Activated CD4-positive, alpha-beta T cell treated with anti-CD3 and anti-CD28 coated beads for 36 hours (primary cell): Measurements from ENCODE around the gene WDR5. TPM values are rescaled to one million over a fixed set of nuclear protein-coding genes. Genes with fewer than 3 reads are reported as not detected.

Experiments used
- ATAC-seq: fragments of 200-7000 bp; cut with Tn5 transposase; one replicate; pipeline ENCODE4 v1.10.0; 2021; ENCODE audit warnings: mild to moderate bottlenecking, moderate library complexity
- CTCF ChIA-PET: fragments of 350-600 bp; sonication (Branson Sonifier 250); formaldehyde crosslinking; loops from one replicate; lab custom pipeline; 2021; ENCODE audit warnings: antibody characterized with exemption; lab: Charles Lee
- POLR2A ChIA-PET: fragments of 350-600 bp; sonication (Branson Sonifier 250); formaldehyde crosslinking; loops from one replicate; lab custom pipeline; 2021; ENCODE audit warnings: antibody characterized with exemption, inconsistent platforms; lab: Charles Lee
- DNase-seq: peaks from one replicate; pipeline ENCODE4 v3.0.0-alpha.2; 2020
- H3K27ac Mint-ChIP-seq: one replicate; pipeline ENCODE4 v1.8.0; 2021; ENCODE audit warnings: mixed read lengths
- H3K27me3 Mint-ChIP-seq: one replicate; pipeline ENCODE4 v1.8.0; 2021; ENCODE audit warnings: mixed read lengths
- H3K36me3 Mint-ChIP-seq: one replicate; pipeline ENCODE4 v1.8.0; 2021; ENCODE audit warnings: low read depth, mixed read lengths
- H3K4me1 Mint-ChIP-seq: one replicate; pipeline ENCODE4 v1.8.0; 2021; ENCODE audit warnings: mixed read lengths
- H3K4me3 Mint-ChIP-seq: one replicate; pipeline ENCODE4 v1.8.0; 2021; ENCODE audit warnings: mild to moderate bottlenecking, moderate library complexity, mixed read lengths
- H3K9me3 Mint-ChIP-seq: one replicate; pipeline ENCODE4 v1.8.0; 2021; ENCODE audit warnings: low read depth, mixed read lengths
- intact Hi-C, 2 experiments: fragments of 100-400 bp; cut with DNase I in 1 of 2; cut with micrococcal nuclease in 1 of 2; formaldehyde crosslinking; loops; one replicate each; pipeline versions ENCODE4 v1.14.2 to v1.15.1; 2022 to 2024; cut with DNase I, micrococcal nuclease
- total RNA-seq, 2 experiments: library from RNA; stranded (reverse); gene quantifications; one replicate each; pipeline ENCODE4 v1.2.3, GENCODE V29; 2021

WDR5 gene
- total RNA-seq, 2 experiments from 2014 or later: 51.4 to 59.2 TPM

GRCh38 chr9:134191455-134192209, 55.8 kb downstream of the WDR5 start:
- H3K27me3 Mint-ChIP-seq: no peaks in the 10 kb centered on the region
- no peak for ATAC-seq
- no peaks in the 10 kb centered on the region for H3K36me3 Mint-ChIP-seq
- ChIA-PET POLR2A (no interaction called here), CTCF (no interaction called here)
- intact Hi-C loops: no loop called here
- H3K27ac Mint-ChIP-seq: no peak overlapping the region
- H3K9me3 Mint-ChIP-seq: no peaks in the 10 kb centered on the region
- no peak overlapping the region for H3K4me3 Mint-ChIP-seq
- peaks cover 6% of the 10 kb centered on the region for H3K4me1 Mint-ChIP-seq
- DNase-seq: no peak

- CTCF ChIA-PET: no interaction called here
- POLR2A ChIA-PET: no interaction called here
- no peak overlapping the region for H3K4me3 Mint-ChIP-seq
- peaks cover 6% of the 10 kb centered on the region for H3K4me1 Mint-ChIP-seq
- DNase-seq: no peak
- ATAC-seq: no peak
- no peaks in the 10 kb centered on the region for H3K36me3 Mint-ChIP-seq
- no peaks in the 10 kb centered on the region for H3K27me3 Mint-ChIP-seq
- intact Hi-C loops: no loop called here
- H3K9me3 Mint-ChIP-seq: no peaks in the 10 kb centered on the region
- no peak overlapping the region for H3K27ac Mint-ChIP-seq
Observed at GRCh38 chr9:134192311-134192950, 56.5 kb downstream of the WDR5 start.

GRCh38 chr9:134192951-134193731, 57.3 kb downstream of the WDR5 start:
- POLR2A ChIA-PET: no interaction called here
- intact Hi-C loops: no loop called here
- H3K4me1 Mint-ChIP-seq: peaks cover 6% of the 10 kb centered on the region
- no peaks in the 10 kb centered on the region for H3K9me3 Mint-ChIP-seq
- CTCF ChIA-PET: no interaction called here
- H3K27ac Mint-ChIP-seq: no peak overlapping the region
- DNase-seq (no peak), ATAC-seq (no peak)
- H3K4me3 Mint-ChIP-seq: no peak overlapping the region
- no peaks in the 10 kb centered on the region for H3K27me3 Mint-ChIP-seq
- no peaks in the 10 kb centered on the region for H3K36me3 Mint-ChIP-seq

- Mint-ChIP-seq H3K4me1 (peaks cover 9% of the 10 kb centered on the region), H3K9me3 (no peaks in the 10 kb centered on the region), H3K27ac (no peak overlapping the region), H3K4me3 (no peak overlapping the region), H3K27me3 (no peaks in the 10 kb centered on the region), H3K36me3 (no peaks in the 10 kb centered on the region)
- ATAC-seq (no peak), DNase-seq (no peak)
- ChIA-PET CTCF (no interaction called here), POLR2A (no interaction called here)
- intact Hi-C loops: no loop called here
Observed at GRCh38 chr9:134193912-134194535, 58.1 kb downstream of the WDR5 start.

GRCh38 chr9:134195558-134195957, 59.7 kb downstream of the WDR5 start:
- CTCF ChIA-PET: interaction anchor here (1.3 kb wide), 1 partner anchor 25 kb away, joined by 3 read pairs; no protein-coding TSS in a partner anchor

GRCh38 chr9:134196911-134197310, 61.0 kb downstream of the WDR5 start:
- intact Hi-C loops: no loop called here
- H3K27ac Mint-ChIP-seq: no peak overlapping the region

More at GRCh38 chr9:134195558-134195957, 59.7 kb downstream of the WDR5 start:
- no peak for ATAC-seq
- Mint-ChIP-seq H3K27me3 (no peaks in the 10 kb centered on the region), H3K36me3 (no peaks in the 10 kb centered on the region), H3K9me3 (no peaks in the 10 kb centered on the region), H3K27ac (no peak overlapping the region), H3K4me3 (no peak overlapping the region), H3K4me1 (peaks cover 9% of the 10 kb centered on the region)
- POLR2A ChIA-PET: interaction anchor here (0.7 kb wide), 1 partner anchor 125 kb away, joined by 6 read pairs; no protein-coding TSS in a partner anchor
- intact Hi-C loops: no loop called here
- DNase-seq: no peak

GRCh38 chr9:134198791-134199190, 62.9 kb downstream of the WDR5 start:
- H3K27ac Mint-ChIP-seq: no peak overlapping the region
- H3K9me3 Mint-ChIP-seq: peaks cover 3% of the 10 kb centered on the region
- no peak for DNase-seq
- H3K4me3 Mint-ChIP-seq: no peak overlapping the region
- POLR2A ChIA-PET: no interaction called here
- H3K36me3 Mint-ChIP-seq: peaks cover 1% of the 10 kb centered on the region
- ATAC-seq: no peak
- CTCF ChIA-PET: interaction anchor here (1.0 kb wide), 1 partner anchor 20 kb away, joined by 4 read pairs; no protein-coding TSS in a partner anchor
- intact Hi-C loops: no loop called here
- peaks cover 9% of the 10 kb centered on the region for H3K4me1 Mint-ChIP-seq
- no peaks in the 10 kb centered on the region for H3K27me3 Mint-ChIP-seq

More at GRCh38 chr9:134196911-134197310, 61.0 kb downstream of the WDR5 start:
- Mint-ChIP-seq H3K4me3 (no peak overlapping the region), H3K9me3 (no peaks in the 10 kb centered on the region), H3K36me3 (peaks cover 1% of the 10 kb centered on the region), H3K4me1 (peaks cover 9% of the 10 kb centered on the region), H3K27me3 (no peaks in the 10 kb centered on the region)
- CTCF ChIA-PET: interaction anchor here (0.6 kb wide), 1 partner anchor 210 kb away, joined by 3 read pairs; no protein-coding TSS in a partner anchor
- POLR2A ChIA-PET: interaction anchor here (0.7 kb wide), 2 partner anchors 249 to 1979 kb away, joined by 3 to 5 read pairs; no protein-coding TSS in a partner anchor
- DNase-seq: no peak
- ATAC-seq: no peak

- no peak for ATAC-seq
- peaks cover 4% of the 10 kb centered on the region for H3K4me1 Mint-ChIP-seq
Observed at GRCh38 chr9:134200730-134201129, 64.8 kb downstream of the WDR5 start.

GRCh38 chr9:134203224-134203623, 67.3 kb downstream of the WDR5 start:
- ChIA-PET POLR2A (interaction anchor here (0.7 kb wide), 1 partner anchor 226 kb away, joined by 3 read pairs; no protein-coding TSS in a partner anchor), CTCF (no interaction called here)
- no peak for ATAC-seq
- Mint-ChIP-seq H3K4me1 (peaks cover 4% of the 10 kb centered on the region), H3K27ac (no peak overlapping the region), H3K4me3 (no peak overlapping the region), H3K27me3 (no peaks in the 10 kb centered on the region), H3K9me3 (peaks cover 6% of the 10 kb centered on the region), H3K36me3 (peaks cover 1% of the 10 kb centered on the region)
- intact Hi-C loops: no loop called here
- DNase-seq: no peak

More at GRCh38 chr9:134200730-134201129, 64.8 kb downstream of the WDR5 start:
- peaks cover 1% of the 10 kb centered on the region for H3K36me3 Mint-ChIP-seq
- H3K9me3 Mint-ChIP-seq: peaks cover 6% of the 10 kb centered on the region
- intact Hi-C loops: no loop called here
- no peak overlapping the region for H3K4me3 Mint-ChIP-seq
- CTCF ChIA-PET: no interaction called here
- no peak for DNase-seq
- H3K27me3 Mint-ChIP-seq: no peaks in the 10 kb centered on the region
- no peak overlapping the region for H3K27ac Mint-ChIP-seq
- POLR2A ChIA-PET: no interaction called here

- H3K4me1 Mint-ChIP-seq: no peaks in the 10 kb centered on the region
- peaks cover 6% of the 10 kb centered on the region for H3K9me3 Mint-ChIP-seq
- DNase-seq (no peak), ATAC-seq (no peak)
- CTCF ChIA-PET: no interaction called here
- no peaks in the 10 kb centered on the region for H3K27me3 Mint-ChIP-seq
- POLR2A ChIA-PET: no interaction called here
- H3K4me3 Mint-ChIP-seq: no peak overlapping the region
- peaks cover 1% of the 10 kb centered on the region for H3K36me3 Mint-ChIP-seq
- intact Hi-C loops: no loop called here
- no peak overlapping the region for H3K27ac Mint-ChIP-seq
Observed at GRCh38 chr9:134204041-134204440, 68.2 kb downstream of the WDR5 start.

GRCh38 chr9:134204991-134205578, 69.2 kb downstream of the WDR5 start:
- no peaks in the 10 kb centered on the region for H3K4me1 Mint-ChIP-seq
- ATAC-seq (no peak), DNase-seq (no peak)
- H3K27me3 Mint-ChIP-seq: no peaks in the 10 kb centered on the region
- POLR2A ChIA-PET: no interaction called here
- peaks cover 1% of the 10 kb centered on the region for H3K36me3 Mint-ChIP-seq
- CTCF ChIA-PET: no interaction called here
- intact Hi-C loops: no loop called here
- H3K9me3 Mint-ChIP-seq: peaks cover 6% of the 10 kb centered on the region
- no peak overlapping the region for H3K27ac Mint-ChIP-seq
- H3K4me3 Mint-ChIP-seq: no peak overlapping the region
